Measurements from ENCODE around the gene FDX1. TPM values are rescaled to one million over a fixed set of nuclear protein-coding genes. Genes with fewer than 3 reads are reported as not detected.

Gene FDX1
- polyA plus RNA-seq, 2 of the 4 experiments (the other 2 are of a cell fraction) = 13.3 to 15.0 TPM

Other genes starting within 250 kb of the FDX1 start
- 171 and 183 TPM in 2 replicates for gene RDX, start 133.3 kb upstream of the FDX1 start, polyA plus RNA-seq (2011; rRNA removed)
- gene RDX, start 133.3 kb upstream of the FDX1 start, polyA plus RNA-seq (2017; fragmentation: RNase III; extraction: RNeasy Plus Mini Kit Qiagen cat#74134 plus additional on column Dnase treatment) = 127 to 158 TPM (median 149 TPM) in 3 replicates

Measured in A549 (cell line).